K562 (cell line): ENCODE data around the gene CITED2. TPM values are rescaled to one million over a fixed set of nuclear protein-coding genes. Genes with fewer than 3 reads are reported as not detected.

Experiments used
- ATAC-seq: fragments of 200-7000 bp; cut with Tn5 transposase; 3 replicates; pipeline ENCODE4 v1.9.1; 2020; ENCODE audit warnings: moderate library complexity
- BruUV-seq: library from RNA; stranded (reverse); fragments of 400-500 nt; replicated peaks from 2 replicates; lab custom pipeline; 2021; lab: Mats Ljungman, UMichigan
- CTCF ChIA-PET: fragments of 300-600 bp; formaldehyde crosslinking; extraction: SDS; loops from one replicate; lab custom pipeline; 2021; ENCODE audit warnings: low intra/inter-chr PET ratio; lab: Yijun Ruan, JAX
- POLR2A ChIA-PET: fragments of 300-600, 350-650 bp; sonication (Branson Sonifier 250); formaldehyde crosslinking; extraction: SDS; loops from one replicate; lab custom pipeline; 2021; ENCODE audit warnings: antibody characterized with exemption, inconsistent platforms; lab: Yijun Ruan, JAX
- DNase-seq, 4 experiments: peaks; one replicate each; pipeline versions ENCODE4 v3.0.0 to v3.0.0-alpha.2; 2011 to 2018; ENCODE audit warnings: low spot score in 3 of 4, mixed read lengths in 3 of 4; ENCODE audit errors: extremely low read depth in 1 of 4
- FAIRE-seq: peaks from 2 replicates; lab custom pipeline; 2011; peaks lifted over from hg19 to GRCh38; lab: Jason Lieb, UNC
- H2AFZ ChIP-seq: 2 replicates; pipeline ENCODE4 v1.6.0; 2011; ENCODE audit warnings: low read depth, low read length, control low read depth, inconsistent platforms
- H3K27ac ChIP-seq: fragments of 200-600 bp; 3 replicates; pipeline ENCODE4 v1.8.0; 2011; ENCODE audit warnings: low read depth, mild to moderate bottlenecking, control low read depth, inconsistent platforms, low read length, moderate library complexity, mixed read lengths; ENCODE audit errors: extremely low read depth
- H3K27me3 ChIP-seq, 2 experiments: fragments of 300-600 bp in 1 of 2; 2 replicates in 1 of 2; 3 replicates in 1 of 2; pipeline versions ENCODE4 v1.6.0 to v1.8.0; 2011; ENCODE audit warnings: inconsistent platforms in 2 of 2, low read length in 2 of 2, mild to moderate bottlenecking in 1 of 2, mixed read lengths in 1 of 2, moderate library complexity in 1 of 2; ENCODE audit not compliant: control insufficient read depth in 2 of 2, insufficient read depth in 2 of 2
- H3K36me3 ChIP-seq: fragments of 300-600 bp; 3 replicates; pipeline ENCODE4 v1.8.0; 2011; ENCODE audit warnings: mild to moderate bottlenecking, low read length, inconsistent platforms; ENCODE audit not compliant: control insufficient read depth, insufficient read depth
- H3K4me1 ChIP-seq, 2 experiments: fragments of 200-600 bp in 1 of 2; replicated peaks in 1 of 2; 2 replicates in 1 of 2; 3 replicates in 1 of 2; pipeline versions ENCODE4 v1.5.1 to v1.8.0; 2011; ENCODE audit warnings: inconsistent platforms in 2 of 2, low read length in 2 of 2, mild to moderate bottlenecking in 1 of 2, mixed read lengths in 1 of 2, moderate library complexity in 1 of 2; ENCODE audit not compliant: control insufficient read depth in 2 of 2, insufficient read depth in 2 of 2
- H3K4me2 ChIP-seq: 2 replicates; pipeline ENCODE4 v1.6.1; 2011; ENCODE audit warnings: low read length, control low read depth, inconsistent platforms, mixed read lengths; ENCODE audit not compliant: insufficient read depth
- H3K4me3 ChIP-seq: fragments of 200-600 bp; sonication (generic), shearing (Covaris generic); 2 replicates; pipeline ENCODE4 v1.5.1; 2016; ENCODE audit warnings: control low read depth, inconsistent platforms
- H3K79me2 ChIP-seq: fragments of 200-600 bp; 3 replicates; pipeline ENCODE4 v1.8.0; 2011; ENCODE audit warnings: low read length, inconsistent platforms; ENCODE audit not compliant: control insufficient read depth, insufficient read depth
- H3K9ac ChIP-seq, 2 experiments: 2 replicates each; pipeline versions ENCODE4 v1.6.0 to v1.6.1; 2011; ENCODE audit warnings: low read depth in 2 of 2, low read length in 2 of 2, control low read depth in 1 of 2, inconsistent platforms in 1 of 2, mild to moderate bottlenecking in 1 of 2, mixed read lengths in 1 of 2; ENCODE audit not compliant: insufficient read depth in 1 of 2
- H3K9me1 ChIP-seq: one replicate; pipeline ENCODE4 v1.6.0; 2011; ENCODE audit warnings: inconsistent platforms, mild to moderate bottlenecking, low read length, moderate library complexity; ENCODE audit not compliant: control insufficient read depth, insufficient read depth
- H3K9me3 ChIP-seq: replicated peaks from 2 replicates; pipeline ENCODE4 v1.5.1; 2011; ENCODE audit warnings: low read depth, low read length, inconsistent platforms; ENCODE audit not compliant: control insufficient read depth, insufficient read depth
- H4K20me1 ChIP-seq: replicated peaks from 2 replicates; pipeline ENCODE4 v1.6.1; 2011; ENCODE audit warnings: low read length, inconsistent platforms, mixed read lengths; ENCODE audit not compliant: control insufficient read depth, insufficient read depth
- ETV1 ChIP-seq: fragments of 450-650 bp; conservative IDR thresholded peaks from 2 replicates; pipeline ENCODE4 v1.6.1; 2016; ENCODE audit warnings: missing genetic modification characterization, control low read depth, low read depth, missing compliant biosample characterization
- FOSL1 ChIP-seq: fragments of 200-800 bp; sonication (Bioruptor generic); conservative IDR thresholded peaks from 2 replicates; pipeline ENCODE4 v1.6.1; 2016; ENCODE audit warnings: missing genetic modification characterization, missing compliant biosample characterization
- FOXJ2 ChIP-seq: fragments of 200-800 bp; sonication (Bioruptor generic); IDR thresholded peaks from 2 replicates; pipeline ENCODE4 v1.6.1; 2016; ENCODE audit warnings: missing genetic modification characterization, missing compliant biosample characterization
- FOXO4 ChIP-seq: fragments of 450-650 bp; formaldehyde crosslinking; IDR thresholded peaks from 2 replicates; pipeline ENCODE4 v1.4.0; 2020; ENCODE audit warnings: mild to moderate bottlenecking, moderate library complexity
- MEF2A ChIP-seq: IDR thresholded peaks from 2 replicates; pipeline ENCODE4 v1.6.1; 2011; ENCODE audit warnings: low read depth, mild to moderate bottlenecking, low read length, moderate library complexity; ENCODE audit not compliant: control insufficient read depth
- RNF219 ChIP-seq: fragments of 250-450 bp; sonication (Bioruptor Pico); IDR thresholded peaks from 2 replicates; pipeline ENCODE4 v1.5.0; 2022; ENCODE audit warnings: mild to moderate bottlenecking
- ZNF134 ChIP-seq: fragments of 250-450 bp; sonication (Bioruptor Pico); conservative IDR thresholded peaks from 2 replicates; pipeline ENCODE4 v1.4.0; 2020
- ZNF699 ChIP-seq: fragments of 250-450 bp; sonication (Bioruptor Pico); IDR thresholded peaks from 2 replicates; pipeline ENCODE4 v1.8.0; 2021; ENCODE audit warnings: mild to moderate bottlenecking, moderate library complexity; ENCODE audit not compliant: insufficient replicate concordance
- whole genome bisulfite sequencing: fragments of 100-300 bp; shearing (Covaris generic); methylation state at CpG from one replicate; pipeline ENCODE4 v1.1.6; 2016; ENCODE audit warnings: low coverage, mixed read lengths; ENCODE audit not compliant: insufficient coverage; ENCODE audit errors: missing lambda C conversion rate; 5-methylcytosine and 5-hydroxymethylcytosine counted together
- in situ Hi-C: fragments of 300-500 bp; cut with MboI; formaldehyde crosslinking; loops from 4 replicates; pipeline ENCODE4 v1.15.0; 2018; ENCODE audit warnings: inconsistent platforms, mixed read lengths
- intact Hi-C: fragments of 100-400 bp; cut with micrococcal nuclease; formaldehyde crosslinking; loops from 2 replicates; pipeline ENCODE4 v1.14.2; 2022
- polyA plus RNA-seq, 8 experiments: library from polyadenylated mRNA; depleted of rRNA in 4 of 8; stranded (reverse) in 5 of 8; unstranded in 3 of 8; fragments of >200 nt; fragmentation: Nextera tagmentation in 2 of 8; fragmentation: Illumina TruSeq in 1 of 8; extraction: Ambion mirVana in 2 of 8; extraction: Trizol in 1 of 8; gene quantifications; 2 replicates each; pipeline versions ENCODE4 v1.2.1 to v1.2.3, GENCODE V29; 2011 to 2014; ENCODE audit warnings: inconsistent platforms in 1 of 8, missing spikeins in 1 of 8
- total RNA-seq, 7 experiments: library from RNA; depleted of rRNA in 6 of 7; stranded (reverse); fragments of >200 nt in 6 of 7; fragmentation: Illumina TruSeq in 2 of 7; extraction: Trizol in 2 of 7; gene quantifications; 2 replicates each; pipeline versions ENCODE4 v1.2.1 to v1.2.3, GENCODE V29; 2011 to 2021; ENCODE audit warnings: low replicate concordance in 1 of 7
- TF ChIP-seq, protein P1 (sequence below): fragments of 450-650 bp; IDR thresholded peaks from 2 replicates; pipeline ENCODE4 v1.6.1; 2016; ENCODE audit warnings: borderline replicate concordance

CITED2 gene
- total and polyA plus RNA-seq, 9 of the 15 experiments (the other 6 are each of a cell fraction or from before 2014, with no cell fraction given): 0.21 to 86.1 (median 17.5) TPM

DNA sequence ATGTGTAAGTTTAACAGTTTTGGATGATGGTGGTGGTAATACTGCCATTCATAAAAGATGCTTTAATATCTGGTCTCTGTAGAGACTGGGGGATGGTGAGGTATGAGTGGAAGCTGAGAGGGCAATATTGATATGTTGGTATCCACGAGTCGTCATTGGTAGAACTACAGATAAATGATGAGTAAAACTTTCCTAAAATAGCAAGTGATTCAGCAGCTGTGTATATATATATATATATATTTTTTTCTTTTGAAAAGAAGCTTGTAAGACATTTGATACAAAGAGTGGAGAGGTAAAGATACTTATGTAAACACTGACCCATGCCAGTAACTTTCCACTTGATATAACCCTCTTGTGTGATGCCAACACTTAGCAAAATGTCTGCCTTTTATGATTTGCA, 41.7 kb upstream of the CITED2 start:
- H3K4me2 ChIP-seq: no peak overlapping the region
- no peak overlapping the region for H3K9ac ChIP-seq
- ChIA-PET POLR2A (interaction anchor here (1.1 to 1.5 kb wide), 2 partner anchors 10 to 23 kb away, joined by 3 to 6 read pairs; no protein-coding TSS in a partner anchor), CTCF (no interaction called here)
- H3K27ac ChIP-seq: no peak overlapping the region
- peak overlapping the region; percentile 25; the same call in 1 of the 2 replicates for H2AFZ ChIP-seq
- H3K36me3 ChIP-seq: no peaks in the 10 kb centered on the region
- DNase-seq (no peak), FAIRE-seq (no peak), ATAC-seq (no peak)
- H3K4me3 ChIP-seq: no peak overlapping the region
- H3K27me3 ChIP-seq: no peaks in the 10 kb centered on the region
- in situ Hi-C loops: no loop called here
- TF ChIP-seq ZNF134 (CRISPR knock-in tag): no peak
- TF ChIP-seq FOSL1 (tag): 0 out of 2 replicates have a peak, but pooled peaks have one; percentile 8
- TF ChIP-seq MEF2A: peak; percentile 72
- no TSS peak for BruUV-seq
- H3K9me3 ChIP-seq: no peaks in the 10 kb centered on the region
- intact Hi-C loops: no loop called here
- no peaks in the 10 kb centered on the region for H3K79me2 ChIP-seq
- 0% methylated on average over 2 of the region's 2 CpGs for WGBS
- H4K20me1 ChIP-seq: no peaks in the 10 kb centered on the region
- no peaks in the 10 kb centered on the region for H3K9me1 ChIP-seq
- H3K4me1 ChIP-seq: peaks cover 4 to 14% of the 10 kb centered on the region in 2 experiments; a peak in 2 of 5 replicates

- 35% methylated on average over 3 of the region's 3 CpGs for WGBS
- no peak for TF ChIP-seq ETV1
- TF ChIP-seq, protein P1, sequence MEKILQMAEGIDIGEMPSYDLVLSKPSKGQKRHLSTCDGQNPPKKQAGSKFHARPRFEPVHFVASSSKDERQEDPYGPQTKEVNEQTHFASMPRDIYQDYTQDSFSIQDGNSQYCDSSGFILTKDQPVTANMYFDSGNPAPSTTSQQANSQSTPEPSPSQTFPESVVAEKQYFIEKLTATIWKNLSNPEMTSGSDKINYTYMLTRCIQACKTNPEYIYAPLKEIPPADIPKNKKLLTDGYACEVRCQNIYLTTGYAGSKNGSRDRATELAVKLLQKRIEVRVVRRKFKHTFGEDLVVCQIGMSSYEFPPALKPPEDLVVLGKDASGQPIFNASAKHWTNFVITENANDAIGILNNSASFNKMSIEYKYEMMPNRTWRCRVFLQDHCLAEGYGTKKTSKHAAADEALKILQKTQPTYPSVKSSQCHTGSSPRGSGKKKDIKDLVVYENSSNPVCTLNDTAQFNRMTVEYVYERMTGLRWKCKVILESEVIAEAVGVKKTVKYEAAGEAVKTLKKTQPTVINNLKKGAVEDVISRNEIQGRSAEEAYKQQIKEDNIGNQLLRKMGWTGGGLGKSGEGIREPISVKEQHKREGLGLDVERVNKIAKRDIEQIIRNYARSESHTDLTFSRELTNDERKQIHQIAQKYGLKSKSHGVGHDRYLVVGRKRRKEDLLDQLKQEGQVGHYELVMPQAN: no peak
- no peak for TF ChIP-seq ZNF699 (CRISPR knock-in tag)
- TF ChIP-seq FOXO4 (CRISPR knock-in tag): no peak
- TF ChIP-seq FOXJ2 (tag): no peak
- TF ChIP-seq RNF219: no peak
Observed at GRCh38 chr6:139415365-139415764, 40.9 kb upstream of the CITED2 start.

More at GRCh38 chr6:139415365-139415764, 40.9 kb upstream of the CITED2 start:
- ChIA-PET CTCF (no interaction called here), POLR2A (interaction anchor here (0.6 to 1.5 kb wide), 2 partner anchors 11 to 75 kb away, joined by 3 to 6 read pairs; no protein-coding TSS in a partner anchor)
- DNase-seq (peak in 1 of 4 experiments; percentile 31), ATAC-seq (peak; percentile 68), FAIRE-seq (no peak)
- H3K9me3 ChIP-seq: no peaks in the 10 kb centered on the region
- H3K36me3 ChIP-seq: no peaks in the 10 kb centered on the region
- H3K27ac ChIP-seq: no peak overlapping the region
- peaks cover 4 to 14% of the 10 kb centered on the region in 2 experiments; a peak in 2 of 5 replicates for H3K4me1 ChIP-seq
- no peaks in the 10 kb centered on the region for H4K20me1 ChIP-seq
- H3K27me3 ChIP-seq: no peaks in the 10 kb centered on the region
- H3K4me2 ChIP-seq: no peak overlapping the region
- no TSS peak for BruUV-seq
- H3K4me3 ChIP-seq: no peak overlapping the region
- no peaks in the 10 kb centered on the region for H3K9me1 ChIP-seq
- no peak overlapping the region for H3K9ac ChIP-seq
- in situ Hi-C loops: no loop called here
- H2AFZ ChIP-seq: peak overlapping the region; percentile 74
- intact Hi-C loops: no loop called here
- no peaks in the 10 kb centered on the region for H3K79me2 ChIP-seq
